MV-4-11 (cell line): ENCODE measurements around the gene TTC38.
A peak's percentile ranks its signal among the peaks of the same experiment; 100 is the strongest.

ENCODE experiments used
- DNase-seq: peaks from one replicate; lab custom pipeline; 2025; lab: John Stamatoyannopoulos, UW

TTC38 gene

DNA sequence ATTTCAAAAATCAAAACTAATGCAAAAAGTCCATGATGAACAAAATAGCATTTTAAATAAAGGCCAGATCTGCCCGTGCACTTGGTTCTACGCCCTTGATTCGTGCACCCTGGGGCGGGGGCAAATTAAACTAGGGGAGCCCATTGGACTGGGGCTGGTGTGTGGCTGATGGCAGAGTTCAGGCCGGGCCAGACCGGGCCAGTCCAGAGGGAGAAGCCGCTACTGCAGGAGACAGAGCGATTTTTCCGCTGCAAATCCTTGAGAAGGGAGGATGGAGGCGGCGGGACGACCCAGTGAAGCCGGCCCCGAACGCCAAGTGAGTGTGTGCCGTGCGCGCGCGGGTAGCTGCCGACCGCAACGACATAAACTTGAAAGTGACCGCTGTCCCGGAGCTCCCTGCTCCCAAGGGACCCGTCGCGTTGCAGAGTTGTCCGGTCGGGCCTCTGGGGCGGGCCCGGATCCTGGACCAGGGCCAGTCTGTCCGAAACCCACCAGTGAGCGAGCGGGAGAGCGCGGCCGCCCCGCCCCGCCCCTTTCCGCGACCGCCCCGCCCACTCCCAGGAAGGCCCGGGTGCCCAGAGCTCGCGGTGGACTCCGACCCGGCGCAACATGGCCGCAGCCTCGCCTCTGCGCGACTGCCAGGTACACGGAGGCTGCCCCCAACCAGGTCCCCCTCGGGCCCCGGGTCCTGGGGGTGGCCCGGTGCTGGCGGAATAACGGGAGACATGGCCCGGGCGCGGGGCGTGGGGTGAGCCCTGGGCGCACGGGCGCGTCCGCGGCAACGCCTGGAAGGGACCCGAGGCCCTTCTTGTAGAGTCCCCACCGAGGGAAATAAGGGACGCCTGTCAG, at the start of gene TTC38:
Gene TTC38, plus strand, starts transcription at position 578 of the 849 bp plus-strand sequence. Its CDS starts 32 bp downstream, at position 610.
- DNase-seq: peak; percentile 54

- DNase-seq: no peak
Measured at GRCh38 chr22:46219636-46220035, 48.2 kb upstream of the TTC38 start.

DNA sequence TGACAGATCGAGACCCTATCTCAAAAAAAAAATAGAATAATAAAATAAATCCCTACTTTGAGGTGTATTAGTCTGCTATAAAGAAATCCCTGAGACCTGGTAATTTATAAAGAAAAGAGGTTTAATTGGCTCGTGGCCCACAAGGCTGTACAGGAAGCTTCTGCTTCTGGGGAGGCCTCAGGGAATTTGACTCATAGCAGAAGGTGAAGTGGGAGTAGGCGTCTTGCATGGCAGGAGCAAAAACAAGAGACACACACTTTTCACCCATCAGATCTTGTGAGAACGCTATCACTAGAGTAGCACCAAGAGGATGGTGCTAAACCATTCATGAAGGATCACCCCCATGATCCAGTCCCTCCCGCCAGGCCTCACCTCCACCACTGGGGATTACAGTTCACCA, 46.9 kb upstream of the TTC38 start:
- no peak for DNase-seq

GRCh38 chr22:46224044-46224897, 43.5 kb upstream of the TTC38 start:
- DNase-seq: no peak

- no peak for DNase-seq
Measured at GRCh38 chr22:46224898-46225290, 42.9 kb upstream of the TTC38 start.

- no peak for DNase-seq
Measured at GRCh38 chr22:46225631-46226030, 42.2 kb upstream of the TTC38 start.

DNA sequence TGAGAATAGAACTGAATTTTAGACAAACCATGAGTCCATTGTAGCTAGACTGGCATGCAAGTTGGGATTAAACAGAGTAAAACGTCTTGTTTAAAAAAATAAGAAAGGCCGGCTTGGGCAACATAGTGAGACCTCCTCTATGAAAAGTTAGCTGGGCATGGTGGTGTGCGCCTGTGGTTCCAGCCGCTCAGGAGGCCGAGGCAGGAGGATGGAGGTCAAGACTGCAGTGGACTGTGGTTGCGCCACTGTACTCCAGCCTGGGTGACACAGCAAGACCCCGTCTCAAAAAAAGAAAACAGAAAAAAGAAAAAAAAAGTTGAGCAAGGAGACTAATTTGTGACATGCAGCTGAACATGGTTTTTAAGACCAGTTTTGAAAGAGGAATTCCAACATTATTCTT, 41.2 kb upstream of the TTC38 start:
- no peak for DNase-seq

DNA sequence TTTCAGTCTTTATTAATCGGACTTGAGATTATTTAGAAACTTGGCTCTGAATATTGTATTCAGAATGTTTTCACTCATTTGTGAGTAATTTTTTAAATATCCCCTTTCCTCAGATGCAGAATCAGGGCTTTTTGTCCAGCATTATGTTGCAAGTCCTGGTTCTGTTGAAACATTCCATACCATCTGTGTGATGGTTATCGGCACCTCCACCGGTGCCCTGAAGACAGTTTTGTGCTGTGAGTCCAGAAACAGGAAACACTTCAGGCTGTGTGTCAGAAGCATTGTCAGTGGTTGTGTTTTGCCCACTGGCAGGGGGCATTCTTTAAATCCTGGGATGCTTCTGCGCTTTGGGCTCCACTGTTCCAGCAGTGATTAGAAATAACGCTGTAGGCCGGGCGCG, 38.1 kb upstream of the TTC38 start:
- DNase-seq: no peak

DNA sequence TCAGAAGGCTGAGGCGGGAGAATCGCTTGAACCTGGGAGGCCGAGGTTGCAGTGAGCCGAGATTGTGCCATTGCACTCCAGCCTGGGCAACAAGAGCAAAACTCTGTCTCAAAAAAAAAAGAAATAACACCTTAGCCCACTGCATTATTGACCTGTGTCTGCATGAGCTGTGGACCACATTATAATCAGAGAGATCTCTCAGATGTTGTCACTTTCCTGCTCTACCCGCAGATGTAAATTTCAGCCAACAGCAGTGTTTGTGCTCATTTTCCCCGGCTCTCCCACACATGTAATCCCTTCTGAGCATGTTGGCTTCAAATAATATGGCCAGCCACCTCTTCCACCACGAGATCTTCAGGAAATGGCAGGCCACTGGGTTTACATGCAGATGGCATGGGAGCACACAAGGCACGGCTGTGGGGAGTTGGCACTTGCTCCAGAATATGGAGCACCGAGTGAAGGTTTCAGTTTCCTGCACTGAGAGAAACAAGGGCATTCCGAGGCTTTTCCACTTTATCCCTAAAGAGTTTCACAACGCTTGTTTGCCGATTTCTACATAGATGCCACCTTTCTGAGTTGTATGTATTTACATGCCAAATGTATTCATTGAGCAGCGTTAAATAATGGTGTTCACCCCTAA, 37.4 kb upstream of the TTC38 start:
- no peak for DNase-seq

- peak; percentile 69 for DNase-seq
Measured at GRCh38 chr22:46233231-46233630, 34.6 kb upstream of the TTC38 start.

GRCh38 chr22:46234969-46235368, 32.8 kb upstream of the TTC38 start:
- no peak for DNase-seq

DNA sequence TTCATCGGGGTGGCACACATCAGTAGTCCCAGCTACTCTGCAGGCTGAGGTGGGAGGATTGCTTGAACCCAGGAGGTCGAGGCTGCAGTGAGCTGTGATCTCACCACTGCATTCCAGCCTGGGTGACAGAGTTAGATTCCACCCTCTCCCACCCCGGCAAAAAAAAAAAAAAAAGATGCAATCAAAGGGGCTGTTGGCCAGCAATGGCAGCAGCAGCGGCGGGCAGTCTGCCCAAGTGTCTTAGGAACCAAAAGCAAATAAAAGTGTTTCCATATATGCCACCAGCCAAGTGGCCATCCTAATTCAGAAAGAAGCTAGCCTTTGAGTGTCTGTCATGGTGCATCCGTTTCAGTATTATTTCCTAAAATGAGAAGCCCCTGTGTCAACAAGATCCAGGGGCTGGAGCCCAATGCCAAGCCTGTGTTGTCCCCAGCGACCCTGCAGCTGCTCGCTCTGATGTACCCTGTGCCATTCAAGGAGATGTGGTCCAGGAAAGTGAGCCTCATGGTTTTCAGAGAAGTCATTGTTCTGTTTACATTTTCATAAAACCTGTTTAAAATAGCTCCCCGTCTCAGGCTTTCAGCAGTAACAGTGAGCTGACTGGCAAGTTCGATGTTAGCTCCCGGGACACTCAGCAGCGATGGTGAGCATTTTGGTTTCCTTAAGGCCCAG, 30.2 kb upstream of the TTC38 start:
- no peak for DNase-seq

- DNase-seq: no peak
Measured at GRCh38 chr22:46238541-46238940, 29.3 kb upstream of the TTC38 start.

DNA sequence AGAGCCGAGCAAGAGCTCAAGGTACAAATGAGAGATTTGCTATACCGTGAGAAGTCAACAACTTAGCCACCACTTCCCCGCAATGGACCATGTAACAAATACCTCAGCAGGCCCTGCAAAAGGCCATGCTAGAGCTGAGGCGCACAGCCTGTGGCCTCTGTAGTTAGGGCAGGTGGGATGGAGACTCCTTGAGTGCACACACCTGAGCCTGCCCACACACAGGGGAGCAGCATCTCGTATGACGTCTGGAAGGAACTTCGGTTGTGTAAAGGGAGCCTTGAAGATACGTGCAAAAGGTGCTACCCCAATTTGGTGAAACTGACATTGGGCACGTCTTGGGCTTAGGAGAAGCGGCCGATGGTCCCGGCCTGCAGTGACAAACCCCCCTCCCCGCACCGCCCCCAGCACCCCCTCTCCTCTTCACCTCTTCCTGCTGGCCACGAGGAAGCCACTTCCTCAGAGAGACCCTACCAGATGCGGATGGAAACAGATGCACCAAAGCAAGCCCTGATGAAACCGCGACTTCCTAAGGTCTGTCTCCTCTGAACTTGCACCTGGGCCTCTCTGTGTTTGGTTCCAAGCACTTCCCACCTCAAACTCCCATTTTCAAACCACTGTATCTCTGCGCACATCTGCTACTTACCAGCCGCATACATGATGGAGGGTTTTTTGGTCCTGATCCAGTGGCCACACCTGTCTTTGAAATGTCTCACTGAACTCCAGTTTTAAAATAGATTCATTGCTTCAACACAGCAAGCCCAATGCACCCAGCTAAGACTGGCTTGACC, 28.4 kb upstream of the TTC38 start:
- DNase-seq: no peak

GRCh38 chr22:46240073-46240472, 27.7 kb upstream of the TTC38 start:
- DNase-seq: no peak

DNA sequence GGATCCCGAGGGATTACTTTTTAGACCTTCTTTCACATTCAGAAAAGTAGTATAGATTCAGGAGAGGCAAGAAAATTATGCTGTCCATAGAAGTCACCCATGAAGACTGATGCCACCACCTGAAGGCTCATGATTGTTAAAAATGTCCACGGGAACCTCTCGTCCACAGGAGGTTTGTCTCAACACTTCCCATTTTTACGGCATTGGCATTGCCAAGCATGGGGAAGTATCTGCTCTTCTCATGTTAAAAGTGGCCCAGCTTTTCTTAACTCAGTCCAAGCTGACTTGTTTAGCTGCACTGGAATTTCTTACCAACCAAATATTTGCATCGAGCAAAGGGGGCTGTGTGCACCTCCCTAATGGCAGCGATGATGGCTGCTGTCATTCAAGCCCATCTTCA, 27.3 kb upstream of the TTC38 start:
- DNase-seq: peak; percentile 9

DNA sequence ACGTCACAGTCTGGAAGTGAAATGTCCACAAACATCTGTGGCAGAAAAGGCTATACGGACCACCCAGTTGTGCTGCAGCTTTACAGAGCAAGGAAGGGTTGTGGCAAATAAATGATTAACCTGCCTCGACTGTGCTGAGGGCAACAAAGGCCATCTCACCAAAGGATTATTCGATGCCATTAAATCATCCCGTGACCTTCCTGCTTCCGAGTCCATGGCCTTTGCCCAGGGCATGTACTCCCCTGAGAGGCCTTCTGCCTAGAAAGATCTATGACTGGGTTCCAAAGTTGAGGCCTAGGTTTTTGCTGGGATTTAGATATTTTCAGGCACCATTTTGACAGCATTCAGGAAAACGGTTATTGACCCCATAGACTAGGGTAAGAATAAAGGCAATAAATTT, 26.9 kb upstream of the TTC38 start:
- DNase-seq: no peak

DNA sequence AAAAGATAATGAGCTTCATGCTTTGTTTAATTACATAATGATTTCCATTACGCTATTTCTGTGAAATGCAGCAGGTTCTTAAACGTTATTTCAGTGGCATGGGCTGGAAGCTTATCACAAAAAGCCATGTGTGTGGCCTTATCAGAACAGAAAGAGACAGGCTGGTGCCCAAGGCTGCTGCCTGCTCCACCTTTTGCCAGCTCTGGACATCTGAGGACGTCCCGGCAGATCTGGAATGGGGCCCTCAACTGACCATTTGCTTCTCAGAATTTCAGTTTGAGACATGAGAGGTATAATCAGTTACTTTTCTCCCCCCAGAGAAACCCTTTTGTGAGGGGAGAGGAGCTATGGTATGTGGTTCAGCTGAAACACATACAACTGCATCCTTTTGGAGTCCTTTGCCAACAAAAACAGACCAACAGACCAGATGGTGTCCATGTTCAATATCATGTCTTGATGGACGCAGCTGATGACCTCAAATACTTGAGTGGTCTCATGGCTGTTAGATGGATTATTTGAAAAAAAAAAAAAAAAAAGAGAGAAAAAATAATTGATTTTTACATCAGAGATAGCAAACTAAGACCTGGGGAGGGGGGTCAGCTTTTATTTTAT, 26.3 kb upstream of the TTC38 start:
- DNase-seq: no peak

DNA sequence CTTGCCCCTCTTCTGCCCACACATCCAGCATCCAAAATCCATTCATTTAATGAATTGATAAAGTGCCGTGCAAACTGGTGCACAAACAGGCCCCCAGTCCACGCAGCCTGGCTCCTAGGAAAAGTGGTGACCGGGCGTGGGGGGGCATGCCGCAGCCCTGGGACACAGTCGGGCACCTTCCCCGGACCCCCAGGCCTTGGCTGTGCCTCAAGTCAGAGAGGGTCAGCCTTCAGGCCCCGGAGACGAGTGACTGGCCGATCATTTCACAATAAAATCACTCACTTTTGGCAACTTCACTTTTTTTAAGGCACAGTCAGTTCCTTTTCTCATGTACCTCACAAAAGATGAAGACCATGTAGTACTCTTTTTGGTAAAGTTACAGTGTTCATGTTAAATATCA, 25.7 kb upstream of the TTC38 start:
- peak; percentile 60 for DNase-seq

DNA sequence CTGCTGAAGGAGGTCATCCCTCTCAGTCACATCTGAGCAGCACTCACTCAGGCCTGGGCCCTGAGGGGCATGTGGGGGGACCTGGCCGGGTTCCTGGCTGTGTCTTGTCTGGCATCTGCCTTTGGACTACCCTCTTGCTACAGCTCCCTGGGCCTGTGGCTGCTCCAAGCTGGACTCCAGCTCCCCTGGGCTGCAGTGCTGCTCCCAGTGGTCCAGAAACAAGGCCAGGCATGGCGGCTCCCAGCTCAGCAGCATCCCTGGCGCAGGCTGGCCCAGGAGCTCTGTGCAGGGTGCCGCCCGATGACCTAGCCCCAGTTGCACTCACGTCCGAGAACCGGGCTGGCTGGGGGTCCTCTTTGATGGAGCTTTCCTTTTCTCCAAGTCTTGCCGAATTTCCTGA, 23.0 kb upstream of the TTC38 start:
- DNase-seq: no peak

GRCh38 chr22:46245511-46245910, 22.3 kb upstream of the TTC38 start:
- DNase-seq: no peak
